Cardiac fibroblast (primary cell): ENCODE measurements around the gene DDN.

ENCODE experiments used
- DNase-seq, 2 donors: peaks; one replicate each; pipeline versions ENCODE4 v3.0.0 to v3.0.0-alpha.2; 2010; ENCODE audit warnings: low read depth in 2 of 2
- H3K4me3 ChIP-seq, 2 donors: replicated peaks in 1 of 2; 1 replicate in 1 of 2; 2 replicates in 1 of 2; pipeline ENCODE4 v1.5.1; 2011; ENCODE audit warnings: low read depth in 2 of 2, low read length in 2 of 2, mild to moderate bottlenecking in 2 of 2, moderate library complexity in 1 of 2
- TF ChIP-seq, protein P1 (sequence below): IDR thresholded peaks from one replicate; pipeline ENCODE4 v1.5.1; 2011; ENCODE audit warnings: low read depth, mild to moderate bottlenecking, low read length, inconsistent platforms

The DDN gene

DNA sequence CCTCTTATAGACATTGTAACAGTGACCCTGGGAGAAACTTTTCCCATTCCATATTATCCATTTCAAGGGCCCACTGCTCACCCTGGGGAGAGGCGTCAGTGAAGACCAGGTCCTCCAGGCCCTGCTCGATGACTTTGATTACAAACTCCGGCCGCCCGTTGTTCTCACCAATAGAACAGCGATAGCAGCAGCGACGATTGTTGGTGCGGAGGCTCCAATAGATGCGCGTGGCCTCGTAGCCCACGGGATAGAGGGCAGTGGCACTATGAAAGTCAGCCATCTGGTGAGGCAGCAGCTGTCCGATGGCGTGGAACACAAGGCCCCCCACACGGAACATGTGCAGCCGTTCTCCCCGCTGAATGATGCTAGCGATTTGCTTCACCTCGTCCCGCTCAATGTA, 26.9 kb upstream of the DDN start:
- TF ChIP-seq, protein P1, sequence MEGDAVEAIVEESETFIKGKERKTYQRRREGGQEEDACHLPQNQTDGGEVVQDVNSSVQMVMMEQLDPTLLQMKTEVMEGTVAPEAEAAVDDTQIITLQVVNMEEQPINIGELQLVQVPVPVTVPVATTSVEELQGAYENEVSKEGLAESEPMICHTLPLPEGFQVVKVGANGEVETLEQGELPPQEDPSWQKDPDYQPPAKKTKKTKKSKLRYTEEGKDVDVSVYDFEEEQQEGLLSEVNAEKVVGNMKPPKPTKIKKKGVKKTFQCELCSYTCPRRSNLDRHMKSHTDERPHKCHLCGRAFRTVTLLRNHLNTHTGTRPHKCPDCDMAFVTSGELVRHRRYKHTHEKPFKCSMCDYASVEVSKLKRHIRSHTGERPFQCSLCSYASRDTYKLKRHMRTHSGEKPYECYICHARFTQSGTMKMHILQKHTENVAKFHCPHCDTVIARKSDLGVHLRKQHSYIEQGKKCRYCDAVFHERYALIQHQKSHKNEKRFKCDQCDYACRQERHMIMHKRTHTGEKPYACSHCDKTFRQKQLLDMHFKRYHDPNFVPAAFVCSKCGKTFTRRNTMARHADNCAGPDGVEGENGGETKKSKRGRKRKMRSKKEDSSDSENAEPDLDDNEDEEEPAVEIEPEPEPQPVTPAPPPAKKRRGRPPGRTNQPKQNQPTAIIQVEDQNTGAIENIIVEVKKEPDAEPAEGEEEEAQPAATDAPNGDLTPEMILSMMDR: no peak
- no peak overlapping the region for H3K4me3 ChIP-seq
- no peak for DNase-seq

GRCh38 chr12:49025463-49025862, 26.3 kb upstream of the DDN start:
- TF ChIP-seq, protein P1: no peak
- no peak for DNase-seq

DNA sequence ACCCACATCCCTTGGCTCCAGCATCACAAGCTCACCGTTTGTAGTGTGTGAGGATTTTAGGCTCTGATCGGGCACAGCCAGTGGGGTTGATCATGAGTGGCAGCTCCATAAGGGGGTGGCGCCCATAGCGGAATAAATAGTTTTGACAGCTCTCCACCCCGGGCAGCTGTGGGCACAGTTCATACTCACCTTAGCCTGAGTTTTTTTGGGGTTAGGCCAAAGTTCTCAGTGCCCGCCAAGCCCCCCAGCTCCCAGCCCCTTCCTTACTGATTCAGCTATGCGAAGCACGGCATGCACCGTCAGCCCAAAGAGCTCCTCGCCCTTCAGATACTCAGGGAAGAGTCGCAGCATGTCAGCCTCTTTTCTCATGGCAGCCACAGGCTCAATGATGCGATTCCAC, 25.4 kb upstream of the DDN start:
- no peak overlapping the region for H3K4me3 ChIP-seq
- TF ChIP-seq, protein P1: no peak

More at GRCh38 chr12:49025463-49025862, 26.3 kb upstream of the DDN start:
- no peak overlapping the region for H3K4me3 ChIP-seq

DNA sequence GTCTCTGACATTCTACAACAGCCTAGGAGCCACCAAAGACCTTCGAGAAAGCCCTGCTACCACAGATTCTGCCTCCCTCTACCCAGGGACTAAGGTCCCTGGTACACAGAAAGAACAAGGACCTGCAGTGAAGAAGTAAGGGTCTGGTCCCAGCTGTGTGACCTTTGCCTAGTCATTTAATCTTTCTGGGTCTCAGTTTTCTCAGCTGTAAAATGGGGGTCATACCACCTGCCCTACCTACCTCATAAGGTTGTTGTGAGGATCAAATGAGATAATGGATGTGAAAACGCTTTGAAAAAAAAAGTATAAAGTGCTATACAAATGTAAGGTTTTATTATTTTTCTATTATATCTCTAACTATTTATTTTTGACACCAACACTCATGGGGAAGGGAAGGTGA, 24.6 kb upstream of the DDN start:
- no peak overlapping the region for H3K4me3 ChIP-seq
- TF ChIP-seq, protein P1: no peak
- no peak for DNase-seq

More for the DNA sequence above, 25.4 kb upstream of the DDN start:
- no peak for DNase-seq

GRCh38 chr12:49022558-49023178, 23.5 kb upstream of the DDN start:
- no peak for DNase-seq
- TF ChIP-seq, protein P1: no peak
- no peak overlapping the region for H3K4me3 ChIP-seq

DNA sequence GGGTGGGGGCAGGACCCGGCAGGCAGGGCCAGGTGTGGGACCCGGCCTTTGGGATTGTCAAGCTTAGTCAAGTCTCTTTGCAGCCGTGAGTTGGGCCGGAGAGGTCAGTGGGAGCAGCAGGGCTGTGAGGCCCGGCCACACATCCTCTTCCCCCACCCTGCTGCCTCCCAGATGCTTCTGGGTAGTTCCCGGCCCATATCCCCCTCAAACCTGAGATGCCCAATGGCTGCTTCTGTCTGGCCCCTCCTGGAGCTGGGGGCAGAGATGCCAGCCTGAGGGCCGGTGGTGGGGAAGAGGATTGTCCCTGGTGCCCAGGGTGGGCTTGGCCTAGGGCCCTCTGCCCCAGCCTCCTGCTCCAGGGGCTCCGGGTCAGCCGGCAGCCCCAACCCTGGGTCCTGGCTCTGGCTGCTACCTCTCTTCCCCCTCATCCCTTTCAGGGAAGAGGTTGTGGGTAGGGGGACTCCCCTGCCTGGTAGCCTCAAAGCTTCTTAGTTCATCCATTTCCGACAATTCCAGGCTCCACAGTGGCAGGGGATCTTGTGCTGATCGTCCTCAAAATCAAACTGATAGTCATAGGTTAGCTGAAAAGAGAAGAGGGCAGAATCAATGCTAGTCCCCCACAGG, 22.2 kb upstream of the DDN start:
- no peak for DNase-seq
- no peak overlapping the region for H3K4me3 ChIP-seq
- TF ChIP-seq, protein P1: no peak
